Thoracic aorta (tissue), 2 donors: ENCODE results near the gene ARL2. TPM values are rescaled to one million over a fixed set of nuclear protein-coding genes. Genes with fewer than 3 reads are reported as not detected.

Source experiments
- ATAC-seq: fragments of 150-250 bp; one replicate; pipeline ENCODE4 v1.8.0; 2017; ENCODE audit warnings: low read depth; ENCODE audit not compliant: insufficient number of reproducible peaks, low FRiP score
- DNase-seq: peaks from one replicate; pipeline ENCODE4 v3.0.0-alpha.2; 2020; ENCODE audit warnings: low spot score
- H3K27ac ChIP-seq, 2 donors: fragments of 200-600 bp; sonication (generic); 1 replicate in 1 of 2; 2 replicates in 1 of 2; pipeline ENCODE4 v1.5.1; 2016; ENCODE audit warnings: mild to moderate bottlenecking in 2 of 2, moderate library complexity in 2 of 2
- H3K27me3 ChIP-seq: fragments of 200-600 bp; sonication (generic); replicated peaks from 2 replicates; pipeline ENCODE4 v1.6.0; 2016; ENCODE audit warnings: mild to moderate bottlenecking; ENCODE audit not compliant: insufficient read depth
- H3K36me3 ChIP-seq: fragments of 200-600 bp; sonication (generic); one replicate; pipeline ENCODE4 v1.5.1; 2016
- H3K4me1 ChIP-seq, 2 donors: fragments of 200-600 bp; sonication (generic); 1 replicate in 1 of 2; 2 replicates in 1 of 2; pipeline versions ENCODE4 v1.5.1 to v1.6.0; 2016; ENCODE audit warnings: low read depth in 2 of 2, mild to moderate bottlenecking in 1 of 2; ENCODE audit not compliant: control insufficient read depth in 1 of 2
- H3K4me3 ChIP-seq: fragments of 200-600 bp; sonication (generic); 2 replicates; pipeline ENCODE4 v1.5.1; 2016; ENCODE audit warnings: mild to moderate bottlenecking
- H3K9me3 ChIP-seq: fragments of 200-600 bp; sonication (generic); 2 replicates; pipeline ENCODE4 v1.5.1; 2016
- total RNA-seq, 2 donors: library from RNA; depleted of rRNA; stranded (reverse); fragments of >200 nt; gene quantifications; one replicate each; pipeline versions ENCODE4 v1.1.0 to v1.2.3, GENCODE V29; 2016
- TF ChIP-seq, protein P1 (sequence below): fragments of 200-600 bp; sonication (generic); IDR thresholded peaks from one replicate; pipeline ENCODE4 v1.5.1; 2019; ENCODE audit warnings: antibody characterized with exemption

The ARL2 gene
- total RNA-seq, 2 donors from 2014 or later, result 85.5 to 197 TPM

DNA sequence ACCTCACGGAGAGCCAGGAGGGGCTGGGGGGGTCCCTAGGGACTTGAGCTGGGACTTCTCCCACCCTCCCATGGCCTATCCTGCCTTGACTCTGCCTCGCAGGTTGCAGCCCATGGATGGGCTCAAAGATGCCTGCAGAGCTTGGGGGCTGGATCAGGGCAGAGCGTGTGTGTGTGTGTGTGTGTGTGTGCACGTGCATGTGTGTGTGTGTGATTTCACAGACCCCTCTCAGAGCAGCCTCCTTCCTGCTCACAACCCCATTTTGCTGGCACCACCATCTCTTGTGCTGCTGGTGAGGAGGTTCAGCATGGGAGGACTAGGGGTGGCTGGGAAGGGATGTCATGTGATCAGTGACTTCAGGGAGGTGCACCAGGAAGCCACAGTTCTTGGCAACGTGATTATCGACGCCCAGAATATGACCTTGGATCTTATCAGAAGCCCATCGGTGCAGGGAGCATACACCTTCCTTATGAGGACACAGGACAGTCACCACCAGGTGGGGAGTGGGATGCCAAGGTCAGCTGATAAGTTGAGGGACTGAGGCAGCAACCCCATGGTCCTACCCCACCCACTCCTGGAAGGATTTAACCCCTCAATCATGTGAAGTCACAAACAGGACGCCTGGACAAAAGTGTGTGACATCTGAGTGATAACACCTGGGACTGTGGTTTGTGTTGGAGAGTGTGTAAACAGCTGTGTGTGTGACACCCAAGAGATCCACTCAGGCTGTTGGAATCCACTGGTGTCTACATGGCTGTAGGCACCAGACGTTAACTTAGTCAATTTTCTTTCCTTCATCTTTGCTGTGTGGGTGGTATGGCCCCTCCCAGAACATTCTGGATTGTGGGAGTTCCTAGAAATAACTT is 46.2 kb downstream of the ARL2 start:
- H3K36me3 ChIP-seq, result no peaks in the 10 kb centered on the region
- no peaks in the 10 kb centered on the region for H3K4me1 ChIP-seq
- DNase-seq, result no peak
- TF ChIP-seq, protein P1, sequence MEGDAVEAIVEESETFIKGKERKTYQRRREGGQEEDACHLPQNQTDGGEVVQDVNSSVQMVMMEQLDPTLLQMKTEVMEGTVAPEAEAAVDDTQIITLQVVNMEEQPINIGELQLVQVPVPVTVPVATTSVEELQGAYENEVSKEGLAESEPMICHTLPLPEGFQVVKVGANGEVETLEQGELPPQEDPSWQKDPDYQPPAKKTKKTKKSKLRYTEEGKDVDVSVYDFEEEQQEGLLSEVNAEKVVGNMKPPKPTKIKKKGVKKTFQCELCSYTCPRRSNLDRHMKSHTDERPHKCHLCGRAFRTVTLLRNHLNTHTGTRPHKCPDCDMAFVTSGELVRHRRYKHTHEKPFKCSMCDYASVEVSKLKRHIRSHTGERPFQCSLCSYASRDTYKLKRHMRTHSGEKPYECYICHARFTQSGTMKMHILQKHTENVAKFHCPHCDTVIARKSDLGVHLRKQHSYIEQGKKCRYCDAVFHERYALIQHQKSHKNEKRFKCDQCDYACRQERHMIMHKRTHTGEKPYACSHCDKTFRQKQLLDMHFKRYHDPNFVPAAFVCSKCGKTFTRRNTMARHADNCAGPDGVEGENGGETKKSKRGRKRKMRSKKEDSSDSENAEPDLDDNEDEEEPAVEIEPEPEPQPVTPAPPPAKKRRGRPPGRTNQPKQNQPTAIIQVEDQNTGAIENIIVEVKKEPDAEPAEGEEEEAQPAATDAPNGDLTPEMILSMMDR, result no peak
- H3K4me3 ChIP-seq, result no peak overlapping the region
- no peaks in the 10 kb centered on the region for H3K27me3 ChIP-seq
- H3K9me3 ChIP-seq, result no peaks in the 10 kb centered on the region
- no peak overlapping the region for H3K27ac ChIP-seq
- no peak for ATAC-seq

- Histone ChIP-seq H3K27me3 (no peaks in the 10 kb centered on the region), H3K4me3 (no peak overlapping the region), H3K9me3 (no peaks in the 10 kb centered on the region), H3K4me1 (no peaks in the 10 kb centered on the region), H3K27ac (no peak overlapping the region), H3K36me3 (no peaks in the 10 kb centered on the region)
- ATAC-seq, result no peak
- DNase-seq, result no peak
- TF ChIP-seq, protein P1, result no peak
Measured at GRCh38 chr11:65060913-65061408, 47.0 kb downstream of the ARL2 start.

DNA sequence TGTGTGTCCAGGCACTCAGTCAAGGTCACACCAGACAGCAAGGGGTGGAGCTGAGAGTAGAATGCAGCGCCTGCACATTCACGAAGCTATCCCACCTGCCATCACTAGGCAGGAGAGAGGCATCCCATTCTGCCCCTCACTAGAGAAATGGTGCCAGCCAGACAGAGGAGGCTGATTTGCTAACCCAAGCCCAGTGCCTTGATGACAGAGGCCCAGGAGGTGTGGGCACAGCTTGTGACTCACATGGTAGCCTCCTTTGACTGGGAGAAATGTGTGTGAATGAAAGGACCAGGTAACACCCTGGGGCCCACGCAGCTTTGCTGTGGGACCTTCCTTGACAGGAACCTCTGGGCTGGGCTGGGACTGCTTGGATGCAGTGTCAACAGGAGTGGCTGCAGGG is 49.6 kb downstream of the ARL2 start:
- H3K27ac ChIP-seq, result no peak overlapping the region
- DNase-seq (no peak), ATAC-seq (no peak)
- H3K9me3 ChIP-seq, result no peaks in the 10 kb centered on the region
- no peaks in the 10 kb centered on the region for H3K36me3 ChIP-seq
- no peaks in the 10 kb centered on the region for H3K4me1 ChIP-seq
- H3K4me3 ChIP-seq, result no peak overlapping the region
- H3K27me3 ChIP-seq, result no peaks in the 10 kb centered on the region
- TF ChIP-seq, protein P1, result no peak

DNA sequence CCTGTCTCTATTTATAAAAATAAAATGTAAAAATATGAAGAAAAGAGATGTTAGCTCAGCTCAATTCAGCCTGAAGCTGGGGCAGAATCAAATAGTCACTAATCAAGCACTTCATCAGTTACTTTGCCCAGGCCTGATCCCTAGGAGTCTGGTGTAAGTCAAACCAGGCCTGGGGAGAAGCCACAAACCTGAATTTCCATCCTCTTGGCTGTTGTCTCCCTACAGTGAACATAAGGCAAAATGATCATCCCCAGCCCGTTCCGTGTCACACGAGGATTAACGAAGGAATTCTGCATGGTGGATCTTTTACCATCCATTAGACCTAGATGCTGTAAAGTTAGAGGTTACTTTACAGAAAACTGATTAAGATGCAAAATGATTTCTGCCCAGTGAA is 50.9 kb downstream of the ARL2 start:
- H3K27ac ChIP-seq, result no peak overlapping the region
- TF ChIP-seq, protein P1, result no peak
- no peaks in the 10 kb centered on the region for H3K4me1 ChIP-seq
- no peaks in the 10 kb centered on the region for H3K9me3 ChIP-seq
- no peaks in the 10 kb centered on the region for H3K36me3 ChIP-seq
- DNase-seq (no peak), ATAC-seq (no peak)
- no peak overlapping the region for H3K4me3 ChIP-seq
- H3K27me3 ChIP-seq, result no peaks in the 10 kb centered on the region

- no peak overlapping the region for H3K27ac ChIP-seq
- DNase-seq, result no peak
- H3K27me3 ChIP-seq, result no peaks in the 10 kb centered on the region
- no peaks in the 10 kb centered on the region for H3K9me3 ChIP-seq
- no peaks in the 10 kb centered on the region for H3K4me1 ChIP-seq
- TF ChIP-seq, protein P1, result no peak
- no peak for ATAC-seq
- no peak overlapping the region for H3K4me3 ChIP-seq
- H3K36me3 ChIP-seq, result no peaks in the 10 kb centered on the region
Measured at GRCh38 chr11:65065851-65066250, 51.9 kb downstream of the ARL2 start.
